HUES6 (cell line): ENCODE measurements around the gene INF2.

Source experiments
- H3K27ac ChIP-seq: 2 replicates; pipeline ENCODE4 v1.7.0; 2013; ENCODE audit warnings: low read depth, mild to moderate bottlenecking, low read length, inconsistent platforms
- H3K27me3 ChIP-seq: 2 replicates; pipeline ENCODE4 v1.6.1; 2013; ENCODE audit warnings: low read length; ENCODE audit not compliant: control insufficient read depth, insufficient read depth
- H3K36me3 ChIP-seq: 2 replicates; pipeline ENCODE4 v1.6.1; 2013; ENCODE audit warnings: low read length; ENCODE audit not compliant: control insufficient read depth, insufficient read depth
- H3K4me1 ChIP-seq: 2 replicates; pipeline ENCODE4 v1.6.1; 2013; ENCODE audit warnings: low read length; ENCODE audit not compliant: control insufficient read depth, insufficient read depth
- H3K4me3 ChIP-seq: 2 replicates; pipeline ENCODE4 v1.5.1; 2013; ENCODE audit warnings: low read depth, low read length
- H3K9ac ChIP-seq: one replicate; pipeline ENCODE4 v1.6.1; 2013; ENCODE audit warnings: mild to moderate bottlenecking, low read length
- H3K9me3 ChIP-seq: 2 replicates; pipeline ENCODE4 v1.6.1; 2013; ENCODE audit warnings: low read depth, low read length; ENCODE audit not compliant: control insufficient read depth, insufficient read depth

INF2 gene

DNA sequence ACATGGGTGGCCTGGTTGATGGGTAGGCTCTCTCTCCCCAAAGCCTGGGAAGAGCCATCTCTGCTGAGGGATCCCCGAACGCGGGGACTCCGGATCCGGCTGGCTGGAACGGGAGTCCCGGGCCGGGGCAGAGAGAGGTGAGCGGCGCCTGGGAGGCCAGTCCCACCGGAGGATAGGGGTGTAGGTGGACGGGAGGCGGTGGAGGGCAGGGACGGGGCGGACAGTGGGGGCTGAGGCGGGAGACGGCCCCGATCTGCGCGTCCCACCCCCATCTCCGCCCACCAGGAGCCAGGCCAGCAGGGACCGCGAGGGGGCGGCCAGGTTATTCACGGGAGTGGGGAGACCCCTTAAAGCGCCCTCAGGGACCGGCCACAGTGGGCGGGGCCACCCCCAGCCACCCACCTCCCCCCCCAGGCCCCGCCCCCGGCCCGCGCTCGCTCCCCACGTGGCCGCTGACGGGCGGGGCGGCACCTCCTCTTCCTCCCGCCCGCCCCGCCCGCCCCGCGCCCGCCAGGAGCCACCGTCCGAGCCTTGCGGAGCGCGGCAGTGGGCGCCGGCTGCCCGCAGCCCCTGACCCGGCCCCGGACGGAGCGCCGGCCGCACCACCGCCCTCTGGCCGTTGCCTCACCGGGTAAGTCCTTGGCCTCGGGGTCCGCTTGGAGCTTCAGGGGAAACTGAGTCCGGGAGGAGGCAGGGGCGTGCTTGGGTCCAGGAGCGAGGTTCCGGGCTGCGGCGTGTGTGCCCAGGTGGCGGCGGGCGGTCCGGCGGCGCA lies at the start of gene INF2:
TSS of gene INF2 (plus strand) at position 510 of the 772 bp plus-strand sequence. CDS start 11,748 bp downstream, outside the sequence.
- Histone ChIP-seq H3K36me3 (peaks cover 7% of the 10 kb centered on the region; the same call in 1 of the 2 replicates), H3K4me3 (peak within 1 kb of the TSS; percentile 85), H3K27ac (peak within 1 kb of the TSS; percentile 57; the same call in 1 of the 2 replicates), H3K27me3 (no peaks in the 10 kb centered on the region), H3K4me1 (peaks cover 44% of the 10 kb centered on the region), H3K9me3 (no peaks in the 10 kb centered on the region), H3K9ac (peak within 1 kb of the TSS; percentile 73)

DNA sequence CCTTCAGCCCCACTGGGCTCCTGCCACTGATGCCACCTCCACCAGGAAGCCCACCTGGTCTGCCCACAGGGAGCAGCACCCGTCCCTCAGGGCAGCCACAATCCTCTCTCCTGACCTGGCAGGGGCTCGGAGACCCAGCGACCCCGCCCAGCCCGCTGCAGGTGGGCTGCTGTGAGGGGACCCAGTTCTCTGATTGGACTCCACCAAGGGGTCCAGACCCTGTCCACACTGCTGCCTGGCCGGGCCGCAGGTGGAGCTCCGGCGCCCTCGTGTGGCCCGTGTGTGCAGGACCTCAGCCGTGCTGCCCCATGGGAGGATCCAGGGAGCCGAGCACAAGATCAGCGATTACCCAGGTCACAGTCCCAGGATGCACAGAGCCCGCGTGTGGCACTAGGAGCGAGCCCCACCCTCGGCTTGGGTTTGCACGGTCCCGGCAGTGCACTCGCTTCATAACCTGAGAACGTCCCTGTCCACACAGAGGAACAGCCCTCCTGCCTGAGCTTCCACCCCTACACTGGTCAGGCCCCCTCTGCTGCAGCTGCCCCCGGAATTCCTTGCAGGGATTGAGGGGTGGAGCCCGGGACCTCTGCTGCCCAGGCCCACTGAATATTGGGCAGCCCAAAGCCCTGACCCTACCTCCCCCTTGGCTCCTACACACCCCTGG lies 49.4 kb upstream of the INF2 start:
- H3K4me1 ChIP-seq: peaks cover 4% of the 10 kb centered on the region; the same call in 1 of the 2 replicates
- no peaks in the 10 kb centered on the region for H3K27me3 ChIP-seq
- peak overlapping the region; percentile 19; the same call in 1 of the 2 replicates for H3K4me3 ChIP-seq
- no peak overlapping the region for H3K27ac ChIP-seq
- no peak overlapping the region for H3K9ac ChIP-seq
- H3K9me3 ChIP-seq: peaks cover 2% of the 10 kb centered on the region
- no peaks in the 10 kb centered on the region for H3K36me3 ChIP-seq

- Histone ChIP-seq H3K27ac (no peak overlapping the region), H3K27me3 (no peaks in the 10 kb centered on the region), H3K4me1 (peaks cover 4% of the 10 kb centered on the region; the same call in 1 of the 2 replicates), H3K4me3 (no peak overlapping the region), H3K9ac (no peak overlapping the region), H3K9me3 (peaks cover 6% of the 10 kb centered on the region), H3K36me3 (no peaks in the 10 kb centered on the region)
Observed at GRCh38 chr14:104640681-104641080, 48.7 kb upstream of the INF2 start.

DNA sequence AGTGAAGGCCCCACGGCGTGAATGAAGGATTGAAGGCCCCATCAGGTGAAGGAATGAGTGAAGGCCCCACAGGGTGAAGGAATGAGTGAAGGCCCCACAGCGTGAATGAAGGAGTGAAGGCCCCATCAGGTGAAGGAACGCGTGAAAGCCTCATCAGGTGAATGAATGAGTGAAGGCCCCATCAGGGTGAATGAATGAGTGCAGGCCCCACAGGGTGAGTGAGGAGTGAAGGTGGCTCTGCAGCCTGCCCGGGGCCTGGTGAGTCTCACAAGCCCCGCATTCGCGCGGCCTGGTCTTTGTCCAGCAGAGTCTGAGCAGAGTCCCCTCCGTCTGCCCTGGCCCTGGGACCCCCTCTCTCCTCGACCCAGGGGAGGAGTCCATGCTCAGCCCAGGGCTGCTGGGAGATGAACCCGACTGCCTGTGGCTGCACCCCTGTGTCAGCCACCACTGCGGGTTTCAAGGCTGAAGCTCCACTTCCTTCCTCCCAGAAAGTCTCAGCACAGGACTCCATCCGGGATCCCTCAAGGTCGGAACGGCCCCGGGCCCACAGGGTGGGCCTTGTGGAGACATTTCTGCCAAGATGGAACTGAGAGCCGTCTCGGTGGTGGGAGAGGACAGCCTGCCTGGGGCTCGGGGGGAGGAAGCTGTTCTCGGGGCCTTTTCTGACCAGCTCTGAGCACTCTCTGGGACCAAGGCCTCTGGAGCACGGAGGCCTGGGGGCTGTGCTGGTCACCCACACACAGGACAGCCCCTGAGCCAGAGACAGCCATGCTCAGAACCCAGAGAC lies 47.5 kb upstream of the INF2 start:
- no peaks in the 10 kb centered on the region for H3K36me3 ChIP-seq
- H3K27me3 ChIP-seq: no peaks in the 10 kb centered on the region
- no peak overlapping the region for H3K9ac ChIP-seq
- no peak overlapping the region for H3K4me3 ChIP-seq
- H3K27ac ChIP-seq: no peak overlapping the region
- peaks cover 14% of the 10 kb centered on the region for H3K9me3 ChIP-seq
- H3K4me1 ChIP-seq: peaks cover 4% of the 10 kb centered on the region; the same call in 1 of the 2 replicates

GRCh38 chr14:104642540-104642868 lies 46.9 kb upstream of the INF2 start:
- H3K27ac ChIP-seq: no peak overlapping the region
- H3K4me1 ChIP-seq: peaks cover 4% of the 10 kb centered on the region; the same call in 1 of the 2 replicates
- H3K27me3 ChIP-seq: no peaks in the 10 kb centered on the region
- peaks cover 14% of the 10 kb centered on the region for H3K9me3 ChIP-seq
- H3K9ac ChIP-seq: no peak overlapping the region
- H3K36me3 ChIP-seq: no peaks in the 10 kb centered on the region
- no peak overlapping the region for H3K4me3 ChIP-seq

DNA sequence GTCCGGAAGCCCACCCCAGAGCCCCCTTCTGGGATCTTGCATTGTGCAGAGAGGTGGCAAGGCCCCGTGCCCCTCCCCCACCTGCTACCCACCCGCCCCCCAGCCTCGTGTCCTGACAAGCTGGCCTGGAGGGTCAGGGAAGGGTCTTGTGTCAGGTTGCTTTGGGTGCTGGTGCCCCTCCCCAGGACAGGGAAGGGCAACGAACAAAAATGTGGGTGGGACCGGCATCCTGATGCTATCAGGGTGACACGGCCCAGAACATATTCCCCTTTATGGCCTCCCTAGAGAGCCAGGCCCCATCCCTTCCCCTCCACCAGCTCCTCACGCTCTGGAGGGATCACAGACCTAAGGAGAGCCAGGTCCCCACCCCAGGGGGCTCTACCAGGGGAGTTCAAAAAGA lies 46.1 kb upstream of the INF2 start:
- no peak overlapping the region for H3K4me3 ChIP-seq
- peaks cover 14% of the 10 kb centered on the region for H3K9me3 ChIP-seq
- no peaks in the 10 kb centered on the region for H3K36me3 ChIP-seq
- peaks cover 4% of the 10 kb centered on the region; the same call in 1 of the 2 replicates for H3K4me1 ChIP-seq
- no peaks in the 10 kb centered on the region for H3K27me3 ChIP-seq
- H3K27ac ChIP-seq: no peak overlapping the region
- H3K9ac ChIP-seq: no peak overlapping the region

- Histone ChIP-seq H3K36me3 (no peaks in the 10 kb centered on the region), H3K27ac (0 out of 2 replicates have a peak overlapping the region, but pooled peaks have one; percentile 16), H3K4me3 (no peak overlapping the region), H3K9ac (peak overlapping the region; percentile 35), H3K27me3 (no peaks in the 10 kb centered on the region), H3K9me3 (peaks cover 14% of the 10 kb centered on the region), H3K4me1 (peaks cover 4% of the 10 kb centered on the region; the same call in 1 of the 2 replicates)
Observed at GRCh38 chr14:104644091-104644635, 45.3 kb upstream of the INF2 start.

DNA sequence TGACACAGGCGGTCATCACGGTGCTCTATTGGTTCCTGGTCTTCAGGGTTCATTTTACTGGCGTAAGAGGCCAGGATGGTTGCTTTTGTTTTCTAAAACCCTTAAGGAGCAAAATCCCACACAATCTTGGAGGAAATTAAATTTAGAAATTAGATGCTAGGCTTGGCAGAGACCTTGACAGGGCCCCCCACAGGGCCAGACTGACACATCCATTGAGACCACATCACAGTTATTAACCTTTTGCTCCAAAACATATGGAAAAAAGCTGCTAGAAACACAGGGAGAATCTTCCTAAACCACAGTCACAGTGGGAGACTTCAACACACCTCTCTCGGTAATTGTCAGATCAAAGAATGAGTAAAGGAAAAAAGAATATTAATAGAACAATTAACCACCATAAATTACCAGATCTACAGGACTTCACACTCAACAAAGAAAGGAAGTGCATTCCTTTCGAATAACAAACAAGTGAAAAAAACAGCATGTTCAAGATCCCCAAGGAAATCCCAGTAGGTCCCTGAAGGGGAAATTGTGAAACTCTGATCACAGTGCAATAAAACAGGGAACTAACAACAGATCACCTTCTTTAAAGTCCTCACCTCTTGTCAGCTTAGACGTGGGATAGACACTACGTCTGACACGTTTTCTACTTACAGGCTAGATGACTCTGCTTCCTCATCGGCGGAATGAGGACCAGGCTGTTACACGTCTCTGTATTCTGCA lies 44.6 kb upstream of the INF2 start:
- no peak overlapping the region for H3K27ac ChIP-seq
- peak overlapping the region; percentile 35 for H3K9ac ChIP-seq
- peaks cover 4% of the 10 kb centered on the region; the same call in 1 of the 2 replicates for H3K4me1 ChIP-seq
- peaks cover 5% of the 10 kb centered on the region for H3K27me3 ChIP-seq
- H3K36me3 ChIP-seq: no peaks in the 10 kb centered on the region
- H3K9me3 ChIP-seq: peaks cover 14% of the 10 kb centered on the region
- no peak overlapping the region for H3K4me3 ChIP-seq

DNA sequence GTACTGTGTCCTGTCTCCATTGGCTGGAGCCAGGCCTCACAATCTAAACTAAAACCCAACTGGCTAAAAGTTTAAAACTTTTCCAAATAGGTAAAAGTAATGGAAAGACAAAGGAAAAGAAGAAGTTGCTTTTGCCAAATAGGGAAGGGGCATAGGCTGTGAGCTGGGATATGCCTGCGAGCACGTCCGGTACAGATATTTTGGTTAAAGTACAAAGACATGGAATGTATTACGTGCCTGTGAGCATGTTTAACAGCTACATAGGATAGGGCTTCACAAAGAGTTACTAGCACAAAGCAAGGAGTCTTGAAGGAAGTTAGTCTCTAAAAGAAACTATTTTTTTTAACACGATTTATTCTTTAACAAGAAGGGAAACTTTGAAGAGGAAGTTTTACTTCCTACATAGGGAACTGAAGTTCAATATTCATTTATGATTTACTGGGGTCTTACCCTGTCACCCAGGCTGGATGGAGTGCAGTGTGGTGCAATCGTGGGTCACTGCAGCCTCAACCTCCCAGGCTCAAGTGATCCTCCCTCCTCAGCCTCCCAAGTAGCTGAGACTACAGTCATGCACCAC lies 41.9 kb upstream of the INF2 start:
- H3K9ac ChIP-seq: no peak overlapping the region
- no peaks in the 10 kb centered on the region for H3K36me3 ChIP-seq
- H3K4me3 ChIP-seq: no peak overlapping the region
- peaks cover 23% of the 10 kb centered on the region for H3K9me3 ChIP-seq
- peaks cover 7% of the 10 kb centered on the region for H3K27me3 ChIP-seq
- no peak overlapping the region for H3K27ac ChIP-seq
- H3K4me1 ChIP-seq: no peaks in the 10 kb centered on the region
